Mesenchymal stem cell (in vitro differentiated cells and primary cell): Measurements from ENCODE around the gene BICC1.

ENCODE experiments used
- DNase-seq: peaks from one replicate; pipeline ENCODE4 v3.0.0-alpha.2; 2013
- H2AFZ ChIP-seq: one replicate; pipeline ENCODE4 v1.6.1; 2013; ENCODE audit warnings: low read depth, mild to moderate bottlenecking, control low read depth, inconsistent platforms, low read length, moderate library complexity
- H2AK5ac ChIP-seq: 2 replicates; pipeline ENCODE4 v1.6.1; 2013; ENCODE audit warnings: low read length, moderate library complexity, mild to moderate bottlenecking, inconsistent platforms; ENCODE audit not compliant: severe bottlenecking
- H2BK120ac ChIP-seq: one replicate; pipeline ENCODE4 v1.6.1; 2013; ENCODE audit warnings: low read depth, mild to moderate bottlenecking, inconsistent platforms, low read length, moderate library complexity
- H2BK12ac ChIP-seq, 2 experiments: one replicate each; pipeline ENCODE4 v1.6.1; 2013; ENCODE audit warnings: inconsistent platforms in 2 of 2, low read length in 2 of 2, mild to moderate bottlenecking in 2 of 2, moderate library complexity in 2 of 2, control low read depth in 1 of 2
- H2BK15ac ChIP-seq: one replicate; pipeline ENCODE4 v1.6.1; 2013; ENCODE audit warnings: mild to moderate bottlenecking, low read depth, inconsistent platforms; ENCODE audit not compliant: poor library complexity, severe bottlenecking
- H2BK5ac ChIP-seq: 2 replicates; pipeline ENCODE4 v1.6.1; 2013; ENCODE audit warnings: low read depth, mild to moderate bottlenecking, low read length, control low read depth, inconsistent platforms; ENCODE audit not compliant: poor library complexity, severe bottlenecking
- H3K14ac ChIP-seq, 2 experiments: one replicate each; pipeline ENCODE4 v1.6.1; 2013; ENCODE audit warnings: inconsistent platforms in 2 of 2, low read length in 2 of 2, control low read depth in 1 of 2, mild to moderate bottlenecking in 1 of 2, moderate library complexity in 1 of 2
- H3K18ac ChIP-seq, 2 experiments: one replicate each; pipeline ENCODE4 v1.6.1; 2013; ENCODE audit warnings: inconsistent platforms in 2 of 2, low read length in 2 of 2, control low read depth in 1 of 2, low read depth in 1 of 2, mild to moderate bottlenecking in 1 of 2
- H3K23ac ChIP-seq, 2 experiments: one replicate each; pipeline ENCODE4 v1.6.1; 2013; ENCODE audit warnings: inconsistent platforms in 2 of 2, low read length in 2 of 2, mild to moderate bottlenecking in 2 of 2, moderate library complexity in 2 of 2, control low read depth in 1 of 2
- H3K27ac ChIP-seq: 2 replicates; pipeline ENCODE4 v1.5.1; 2013; ENCODE audit warnings: mild to moderate bottlenecking, moderate library complexity, low read length, control low read depth, inconsistent platforms; ENCODE audit not compliant: poor library complexity, severe bottlenecking
- H3K27me3 ChIP-seq, 2 experiments: 2 replicates each; pipeline versions ENCODE4 v1.6.1 to v1.7.0; 2013; ENCODE audit warnings: low read length in 2 of 2, mild to moderate bottlenecking in 2 of 2, moderate library complexity in 2 of 2, control low read depth in 1 of 2, inconsistent platforms in 1 of 2; ENCODE audit not compliant: control insufficient read depth in 1 of 2, insufficient read depth in 1 of 2
- H3K36me3 ChIP-seq, 2 experiments: 2 replicates each; pipeline versions ENCODE4 v1.6.1 to v1.7.0; 2013; ENCODE audit warnings: low read length in 2 of 2, control low read depth in 1 of 2, inconsistent platforms in 1 of 2, low read depth in 1 of 2, mild to moderate bottlenecking in 1 of 2; ENCODE audit not compliant: insufficient read depth in 2 of 2, control insufficient read depth in 1 of 2
- H3K4ac ChIP-seq, 2 experiments: one replicate each; pipeline ENCODE4 v1.6.1; 2013; ENCODE audit warnings: inconsistent platforms in 2 of 2, low read length in 2 of 2, mild to moderate bottlenecking in 2 of 2, moderate library complexity in 2 of 2, control low read depth in 1 of 2, low read depth in 1 of 2
- H3K4me1 ChIP-seq: 2 replicates; pipeline ENCODE4 v1.6.1; 2013; ENCODE audit warnings: low read depth, low read length, control low read depth; ENCODE audit not compliant: control insufficient read depth, insufficient read depth
- H3K4me2 ChIP-seq: 2 replicates; pipeline ENCODE4 v1.6.1; 2013; ENCODE audit warnings: low read length, mild to moderate bottlenecking, inconsistent platforms; ENCODE audit not compliant: poor library complexity, severe bottlenecking
- H3K4me3 ChIP-seq, 2 experiments: 2 replicates each; pipeline versions ENCODE4 v1.5.1 to v1.7.0; 2013; ENCODE audit warnings: low read length in 2 of 2, mild to moderate bottlenecking in 2 of 2, control low read depth in 1 of 2, low read depth in 1 of 2; ENCODE audit not compliant: insufficient read depth in 1 of 2
- H3K79me1 ChIP-seq: replicated peaks from 2 replicates; pipeline ENCODE4 v1.6.1; 2013; ENCODE audit warnings: mild to moderate bottlenecking, control low read depth, low read length, inconsistent platforms; ENCODE audit not compliant: poor library complexity, severe bottlenecking
- H3K9ac ChIP-seq: 2 replicates; pipeline ENCODE4 v1.7.0; 2013; ENCODE audit warnings: mild to moderate bottlenecking, low read length, moderate library complexity
- H3K9me3 ChIP-seq: 2 replicates; pipeline ENCODE4 v1.7.0; 2013; ENCODE audit warnings: mild to moderate bottlenecking, low read length; ENCODE audit not compliant: control insufficient read depth
- H4K8ac ChIP-seq: one replicate; pipeline ENCODE4 v1.6.1; 2013; ENCODE audit warnings: inconsistent platforms, mild to moderate bottlenecking, low read length, moderate library complexity
- H4K91ac ChIP-seq: one replicate; pipeline ENCODE4 v1.6.1; 2013; ENCODE audit warnings: mild to moderate bottlenecking, low read length, inconsistent platforms
- WGBS: methylation state at CpG from one replicate; pipeline ENCODE4 v1.1.7; 2013; ENCODE audit warnings: mixed read lengths; 5-methylcytosine and 5-hydroxymethylcytosine counted together

The BICC1 gene

DNA sequence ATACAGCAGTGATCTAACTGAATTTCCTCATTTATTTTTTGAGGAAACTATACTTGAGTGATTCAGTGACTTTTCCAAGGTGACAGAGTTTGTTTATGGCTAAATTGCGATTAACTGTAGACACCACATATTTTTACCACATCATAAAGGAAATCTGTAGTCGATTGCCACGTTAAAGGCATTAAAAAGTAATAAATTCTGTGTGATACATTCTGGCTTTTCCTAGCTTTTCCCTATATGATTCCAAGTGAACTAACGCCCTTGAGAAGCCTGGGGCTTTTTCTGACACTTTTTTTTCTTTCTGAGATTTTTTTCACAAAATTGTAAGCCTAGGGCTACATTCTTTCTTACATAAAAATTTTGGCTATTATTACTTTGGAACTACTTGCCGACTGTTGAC is 266.9 kb downstream of the BICC1 start:
- WGBS, result 93% methylated on average over 5 of the region's 5 CpGs
- no peaks in the 10 kb centered on the region for H3K9me3 ChIP-seq

DNA sequence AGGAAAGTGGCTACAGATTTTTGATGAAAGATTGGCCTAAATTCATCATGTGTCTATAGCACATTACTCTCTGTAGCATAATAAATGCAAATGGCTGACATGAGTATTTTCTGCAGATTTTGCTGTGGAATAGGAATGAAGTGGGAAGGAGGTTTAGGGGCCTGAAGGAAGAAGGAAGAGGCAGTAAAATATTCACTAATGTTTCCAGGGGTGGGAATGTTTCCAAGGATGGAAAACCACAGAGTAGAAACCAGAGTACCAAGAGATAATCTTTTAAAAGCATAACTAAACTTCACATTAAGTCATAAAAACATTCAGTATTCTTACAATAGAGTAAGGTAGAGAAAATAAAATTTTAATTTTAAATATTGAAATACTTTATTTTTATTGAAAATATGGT is 267.8 kb downstream of the BICC1 start:
- Histone ChIP-seq H3K27me3 (no peaks in the 10 kb centered on the region), H3K23ac (no peak overlapping the region), H3K4me2 (no peak overlapping the region)

More for the DNA sequence above, 266.9 kb downstream of the BICC1 start:
- Histone ChIP-seq H3K27me3 (no peaks in the 10 kb centered on the region), H3K4ac (no peak overlapping the region), H3K23ac (no peak overlapping the region), H3K36me3 (no peaks in the 10 kb centered on the region), H4K8ac (no peak overlapping the region), H2AK5ac (no peak overlapping the region), H3K9ac (peak overlapping the region; percentile 72), H3K27ac (no peak overlapping the region), H3K4me2 (no peak overlapping the region), H2BK120ac (no peak overlapping the region), H2BK15ac (no peak overlapping the region), H2BK5ac (no peak overlapping the region), H3K4me3 (peak overlapping the region in 1 of 2 experiments; percentile 35), H2BK12ac (no peak overlapping the region), H4K91ac (no peak overlapping the region), H3K18ac (no peak overlapping the region), H3K79me1 (peaks cover 7% of the 10 kb centered on the region), H3K4me1 (peaks cover 8% of the 10 kb centered on the region), H3K14ac (no peak overlapping the region), H2AFZ (no peak overlapping the region)
- DNase-seq, result no peak

GRCh38 chr10:58781873-58782488 is 269.3 kb downstream of the BICC1 start:
- peaks cover 4% of the 10 kb centered on the region for H3K4me1 ChIP-seq
- H2BK15ac ChIP-seq, result no peak overlapping the region
- peak overlapping the region; percentile 79 for H3K9ac ChIP-seq
- H3K27ac ChIP-seq, result no peak overlapping the region
- no peak overlapping the region for H2BK5ac ChIP-seq
- H3K9me3 ChIP-seq, result no peaks in the 10 kb centered on the region
- H2AFZ ChIP-seq, result no peak overlapping the region
- H4K91ac ChIP-seq, result no peak overlapping the region
- H3K4me2 ChIP-seq, result no peak overlapping the region
- no peak overlapping the region for H2BK120ac ChIP-seq
- H3K4ac ChIP-seq, result no peak overlapping the region
- no peak overlapping the region for H2BK12ac ChIP-seq
- no peak overlapping the region for H3K18ac ChIP-seq
- H2AK5ac ChIP-seq, result no peak overlapping the region
- H3K14ac ChIP-seq, result no peak overlapping the region
- peaks cover 5% of the 10 kb centered on the region for H3K79me1 ChIP-seq
- peaks cover 0 to 21% of the 10 kb centered on the region in 2 experiments for H3K36me3 ChIP-seq
- 36% methylated on average over 1 of the region's 5 CpGs for WGBS
- peak; percentile 57 for DNase-seq
- H3K4me3 ChIP-seq, result no peak overlapping the region
- H4K8ac ChIP-seq, result no peak overlapping the region
- H3K27me3 ChIP-seq, result no peaks in the 10 kb centered on the region
- no peak overlapping the region for H3K23ac ChIP-seq

More for the DNA sequence above, 267.8 kb downstream of the BICC1 start:
- no peak for DNase-seq
- Histone ChIP-seq H4K91ac (no peak overlapping the region), H3K18ac (no peak overlapping the region), H3K4me1 (peaks cover 8% of the 10 kb centered on the region), H2BK5ac (no peak overlapping the region), H3K27ac (peak overlapping the region; percentile 3), H3K4ac (no peak overlapping the region), H3K36me3 (peaks cover 0 to 7% of the 10 kb centered on the region in 2 experiments), H3K9me3 (no peaks in the 10 kb centered on the region), H2AK5ac (peak overlapping the region; percentile 85), H3K4me3 (peak overlapping the region in 1 of 2 experiments; percentile 35), H4K8ac (no peak overlapping the region), H3K14ac (no peak overlapping the region), H2BK120ac (no peak overlapping the region), H2BK15ac (no peak overlapping the region), H2AFZ (no peak overlapping the region), H2BK12ac (no peak overlapping the region), H3K79me1 (peaks cover 5% of the 10 kb centered on the region), H3K9ac (peak overlapping the region; percentile 79)

- peak overlapping the region; percentile 10 for H3K27ac ChIP-seq
- no peaks in the 10 kb centered on the region for H3K9me3 ChIP-seq
- H3K4me2 ChIP-seq, result no peak overlapping the region
- no peak overlapping the region for H3K4ac ChIP-seq
- peak overlapping the region in 1 of 2 experiments; percentile 32 for H2BK12ac ChIP-seq
- H3K14ac ChIP-seq, result no peak overlapping the region
- H2AK5ac ChIP-seq, result no peak overlapping the region
- no peak for DNase-seq
- H2BK15ac ChIP-seq, result no peak overlapping the region
- H2AFZ ChIP-seq, result no peak overlapping the region
- H3K27me3 ChIP-seq, result no peaks in the 10 kb centered on the region
- H2BK5ac ChIP-seq, result no peak overlapping the region
- H3K18ac ChIP-seq, result no peak overlapping the region
- H3K9ac ChIP-seq, result peak overlapping the region; percentile 79
- H3K4me3 ChIP-seq, result peak overlapping the region in 1 of 2 experiments; percentile 13
- no peak overlapping the region for H4K8ac ChIP-seq
- H3K4me1 ChIP-seq, result peaks cover 4% of the 10 kb centered on the region
- peaks cover 0 to 33% of the 10 kb centered on the region in 2 experiments for H3K36me3 ChIP-seq
- H3K23ac ChIP-seq, result no peak overlapping the region
- no peak overlapping the region for H2BK120ac ChIP-seq
- peaks cover 9% of the 10 kb centered on the region for H3K79me1 ChIP-seq
- H4K91ac ChIP-seq, result no peak overlapping the region
- 67% methylated on average over 2 of the region's 4 CpGs for WGBS
Observed at GRCh38 chr10:58782876-58783851, 270.5 kb downstream of the BICC1 start.
